ENCODE data around the gene SYTL3.
A peak's percentile ranks its signal among the peaks of the same experiment; 100 is the strongest.
"Not testable (repeated sequence)": the region's sequence is repeated elsewhere in the genome, so short reads cannot be mapped to it uniquely, and the experiment has no call there.

SYTL3 gene

DNA sequence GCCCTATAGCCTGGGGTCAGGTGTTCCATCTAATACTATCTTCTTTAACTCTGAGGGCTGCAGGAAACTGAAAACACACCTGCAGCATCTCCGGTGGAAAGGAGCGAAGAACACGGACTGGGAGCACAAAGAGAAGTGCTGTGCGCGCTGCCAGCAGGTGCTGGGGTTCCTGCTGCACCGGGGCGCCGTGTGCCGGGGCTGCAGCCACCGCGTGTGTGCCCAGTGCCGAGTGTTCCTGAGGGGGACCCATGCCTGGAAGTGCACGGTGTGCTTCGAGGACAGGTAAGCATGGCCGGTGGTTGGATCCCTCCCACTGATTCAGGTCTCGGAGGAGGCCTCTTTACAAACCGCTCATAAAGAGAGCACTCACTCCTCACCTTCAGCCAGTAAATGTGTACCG is 15.5 kb downstream of the SYTL3 start:
- peak; percentile 46 for DNase-seq

DNA sequence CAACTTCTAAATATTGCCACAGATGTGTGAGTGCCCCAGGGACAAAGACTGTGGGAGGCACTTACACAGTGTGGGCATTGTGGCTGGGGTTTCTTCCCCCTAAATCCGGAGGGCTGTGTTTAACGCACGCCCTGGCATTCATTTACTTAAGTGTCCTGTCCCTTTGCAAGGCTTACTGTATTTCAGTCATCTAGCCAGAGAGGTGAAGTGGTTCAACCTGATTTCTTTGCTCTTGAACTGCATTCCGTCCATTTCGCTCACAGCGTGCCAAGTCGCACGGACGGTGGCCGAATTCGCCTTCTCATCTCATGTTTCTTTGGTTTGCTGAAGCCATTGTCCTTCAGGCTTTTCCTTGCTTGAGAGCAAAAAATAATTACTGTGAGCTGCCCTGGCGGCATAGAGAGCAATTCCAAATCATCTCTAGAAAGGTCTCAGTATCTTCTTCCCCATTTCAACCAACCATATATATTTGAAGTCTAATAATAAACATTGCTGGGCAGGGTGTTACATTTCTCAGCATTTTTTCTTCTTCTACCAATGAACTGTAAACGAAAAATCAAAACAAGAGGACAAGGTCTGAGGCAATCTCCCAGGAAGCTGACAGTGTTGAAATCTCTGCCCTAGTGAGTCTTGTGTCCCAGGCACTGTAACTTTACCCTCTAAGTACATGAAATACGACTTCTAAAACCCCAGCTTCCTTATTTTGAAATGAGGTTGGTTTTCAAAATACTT is 16.9 kb downstream of the SYTL3 start:
- peak; percentile 33 for DNase-seq

GRCh38 chr6:158667360-158667981 is 17.6 kb downstream of the SYTL3 start:
- peak; percentile 35 for DNase-seq

DNA sequence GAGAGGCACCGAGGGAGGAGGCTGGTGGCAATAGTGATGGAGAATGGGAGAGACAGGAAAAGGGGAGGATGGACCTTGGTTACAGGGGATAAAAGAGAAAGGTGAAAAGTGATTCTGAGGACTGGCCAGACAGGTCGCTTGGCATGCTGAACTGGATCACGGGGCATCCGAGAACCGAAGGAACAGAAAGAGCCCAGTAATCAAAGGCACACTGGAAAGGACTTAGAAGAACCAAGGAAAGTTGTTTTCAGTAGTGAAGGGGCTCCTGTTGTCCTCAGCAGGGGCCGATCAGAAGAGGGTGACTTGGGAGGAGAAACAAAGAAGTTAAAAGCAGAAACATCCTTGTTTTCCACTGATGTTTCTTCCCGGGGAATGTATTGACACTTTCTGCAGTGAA is 18.9 kb downstream of the SYTL3 start:
- DNase-seq = peak; percentile 42

DNA sequence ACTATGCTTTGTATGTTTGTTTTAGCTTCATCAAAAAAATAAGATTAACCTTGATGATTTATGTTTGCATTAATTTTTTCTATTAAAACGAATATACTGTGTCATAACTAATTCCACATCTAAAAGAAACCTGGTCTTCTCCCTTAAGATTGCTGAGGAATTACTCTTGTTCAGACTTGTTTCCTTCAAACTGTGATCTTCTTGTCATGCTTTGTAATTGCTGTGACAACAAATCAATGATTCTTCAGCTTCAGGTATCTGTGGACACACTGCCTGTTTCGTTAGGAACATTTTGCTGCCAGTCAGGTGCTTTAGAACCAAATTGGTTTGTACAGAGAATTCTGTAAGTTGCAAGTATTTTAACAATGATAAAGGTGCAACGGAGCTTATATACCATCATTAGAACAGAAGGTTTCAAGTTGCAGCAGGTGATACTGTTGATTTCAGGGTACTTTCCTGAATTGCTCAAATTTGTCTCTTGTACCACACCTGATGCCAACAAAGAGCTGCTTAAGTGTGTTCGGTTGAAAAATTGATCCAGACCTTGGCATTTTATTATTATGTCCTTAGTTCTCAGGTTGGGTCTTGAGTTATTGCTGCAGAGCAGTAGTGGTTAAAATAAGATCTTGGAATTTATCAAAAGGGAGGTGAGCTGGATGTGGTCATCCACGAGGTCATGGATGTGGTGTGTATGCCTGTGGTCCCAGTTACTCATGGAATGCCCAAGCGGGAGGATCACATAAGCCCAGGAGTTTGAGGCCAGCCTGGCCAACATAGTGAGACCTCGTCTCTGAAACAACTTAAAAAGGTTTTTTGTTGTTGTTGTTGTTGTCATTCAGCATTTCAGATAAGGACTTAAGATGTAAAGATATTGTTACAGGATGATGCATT is 19.5 kb downstream of the SYTL3 start:
- DNase-seq = peak; percentile 46

- DNase-seq = not testable (repeated sequence)
Measured at GRCh38 chr6:158672119-158672518, 22.3 kb downstream of the SYTL3 start.

DNA sequence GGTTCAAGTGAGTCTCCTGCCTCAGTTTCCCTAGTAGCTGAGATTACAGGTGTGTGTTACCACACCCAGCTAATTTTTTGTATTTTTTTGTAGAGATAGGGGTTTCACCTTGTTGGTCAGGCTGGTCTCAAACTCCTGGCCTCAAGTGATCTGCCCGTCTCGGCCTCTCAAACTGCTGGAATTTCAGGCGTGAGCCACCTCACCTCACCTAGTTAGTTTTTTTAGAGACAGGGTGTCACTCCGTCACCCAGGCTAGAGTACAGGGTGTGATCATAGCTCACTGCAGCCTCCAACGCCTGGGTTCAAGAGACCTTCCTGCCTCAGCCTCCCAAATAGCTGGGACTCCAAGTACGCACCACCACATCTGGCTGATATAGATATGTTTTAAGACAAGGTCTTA is 22.9 kb downstream of the SYTL3 start:
- DNase-seq = peak; percentile 23

DNA sequence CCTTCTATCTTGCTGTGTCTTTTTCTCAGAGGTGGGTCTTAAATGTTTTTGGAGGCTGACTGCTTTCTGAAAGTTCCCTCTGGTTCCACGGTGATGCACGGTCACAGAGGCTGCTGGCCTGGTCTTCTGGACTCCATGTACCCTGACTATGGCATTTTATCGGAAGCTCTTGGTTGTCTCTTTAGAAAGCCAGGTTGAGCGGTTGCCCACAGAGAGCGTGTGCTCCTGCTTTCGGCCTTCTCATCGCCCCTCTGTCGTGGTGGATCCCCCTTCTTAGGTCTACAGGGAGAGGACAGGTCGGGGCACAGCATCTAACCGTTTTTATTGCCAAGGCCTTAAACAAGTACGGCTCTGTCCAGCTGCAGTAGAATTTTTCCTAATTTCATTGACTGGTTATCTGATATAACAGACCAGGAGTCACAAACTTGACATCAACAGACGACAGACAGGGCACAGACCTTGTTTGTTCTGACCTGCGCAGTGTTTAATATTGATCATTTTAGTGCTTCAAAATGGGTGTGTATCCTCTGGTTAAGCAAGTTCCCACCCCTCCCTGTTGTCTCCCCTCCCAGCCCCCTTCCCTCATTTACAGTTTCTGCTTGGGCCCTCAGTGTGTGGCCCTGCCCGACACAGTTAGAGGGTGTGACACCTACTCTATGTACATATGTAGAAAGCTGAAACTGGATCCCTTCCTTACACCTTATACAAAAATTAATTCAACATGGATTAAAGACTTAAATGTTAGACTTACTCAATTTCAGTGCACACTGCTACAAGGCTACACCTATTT is 24.7 kb downstream of the SYTL3 start:
- DNase-seq = peak; percentile 30

GRCh38 chr6:158677094-158677493 is 27.2 kb downstream of the SYTL3 start:
- not testable (repeated sequence) for DNase-seq

DNA sequence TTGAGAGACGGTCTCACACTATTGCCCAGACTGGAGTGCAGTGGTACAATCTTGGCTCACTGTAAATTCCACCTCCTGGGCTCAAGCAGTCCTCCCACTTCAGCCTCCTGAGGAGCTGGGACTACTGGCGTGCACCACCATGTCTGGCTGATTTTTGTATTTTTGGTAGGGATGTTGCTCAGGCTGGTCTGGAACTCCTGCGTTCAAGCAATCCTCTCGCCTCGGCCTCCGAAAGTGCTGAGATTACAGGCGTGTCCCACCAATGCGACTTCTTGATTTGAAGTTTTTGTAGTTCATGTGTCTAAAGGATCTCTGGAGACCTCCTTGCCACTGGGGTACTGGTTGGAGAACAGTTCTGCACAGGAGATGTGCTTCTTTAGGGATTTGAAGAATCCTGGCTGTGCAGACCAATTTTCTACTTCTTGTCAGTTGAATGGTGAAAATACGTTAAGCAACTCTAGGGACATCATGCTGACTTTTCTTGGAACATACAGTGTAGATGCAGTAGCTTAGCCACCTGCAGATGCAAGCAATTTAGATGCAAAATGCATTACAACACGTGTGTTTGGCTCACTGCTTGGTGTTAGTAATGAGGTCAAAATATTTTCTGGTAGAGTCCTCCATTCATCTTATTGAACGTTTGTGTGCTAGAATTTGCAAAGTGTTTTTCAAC is 28.2 kb downstream of the SYTL3 start:
- DNase-seq = peak; percentile 46

DNA sequence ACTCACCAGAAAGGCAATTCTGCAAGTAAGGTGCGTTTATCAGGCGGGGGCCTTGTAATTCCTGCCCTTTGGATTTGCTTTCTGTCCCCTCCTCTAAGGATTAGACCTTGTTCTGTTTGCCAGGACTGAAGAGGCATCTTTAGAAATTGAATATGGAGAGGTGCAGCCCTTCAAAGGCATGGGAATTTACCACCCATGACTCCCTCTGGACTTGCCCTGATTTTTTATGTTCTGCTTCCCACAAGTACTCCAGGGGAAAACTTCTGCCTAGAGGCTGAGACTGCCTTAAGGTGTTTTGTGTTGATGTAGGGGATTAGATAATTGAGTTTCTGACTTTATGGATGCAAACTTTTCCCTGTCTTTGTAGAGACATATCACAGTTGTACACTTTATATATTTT is 30.2 kb downstream of the SYTL3 start:
- peak; percentile 39 for DNase-seq

DNA sequence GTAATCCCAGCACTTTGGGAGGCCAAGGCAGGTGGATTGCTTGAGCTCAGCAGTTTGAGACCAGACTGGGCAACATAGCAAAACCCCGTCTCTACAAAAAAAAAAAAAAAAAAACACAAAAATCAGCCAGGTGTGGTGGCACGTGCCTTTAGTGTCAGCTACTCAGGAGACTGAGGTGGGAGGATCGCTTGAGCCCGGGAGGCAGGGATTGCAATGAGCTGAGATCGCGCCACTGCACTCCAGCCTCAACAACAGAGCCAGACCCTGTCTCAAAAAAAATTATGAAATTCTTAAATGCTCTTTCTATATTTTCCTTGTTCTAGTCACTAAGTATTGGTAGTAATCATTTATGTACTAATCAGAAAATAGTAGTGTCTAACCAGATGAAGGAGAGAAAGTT is 30.6 kb downstream of the SYTL3 start:
- DNase-seq = peak; percentile 30

DNA sequence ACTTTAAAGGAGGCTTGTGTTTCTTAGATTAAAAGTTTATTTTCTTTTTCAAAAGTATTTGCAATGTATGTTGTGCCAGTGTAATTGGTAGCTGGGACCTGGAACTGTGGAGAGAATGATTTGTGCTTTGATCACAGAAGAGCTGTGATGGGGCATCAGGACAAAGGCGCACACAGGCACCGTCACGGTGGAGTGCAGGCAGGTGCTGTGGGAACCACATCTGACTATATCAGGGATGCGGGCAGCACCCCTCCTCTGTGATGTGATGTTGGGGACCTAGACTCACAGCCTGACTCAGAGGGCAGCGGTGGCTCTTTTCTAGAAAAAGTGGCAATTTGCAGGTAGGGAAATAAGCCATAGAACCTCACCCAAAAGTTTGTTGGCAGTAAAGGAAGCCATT is 34.5 kb downstream of the SYTL3 start:
- peak; percentile 45 for DNase-seq

DNA sequence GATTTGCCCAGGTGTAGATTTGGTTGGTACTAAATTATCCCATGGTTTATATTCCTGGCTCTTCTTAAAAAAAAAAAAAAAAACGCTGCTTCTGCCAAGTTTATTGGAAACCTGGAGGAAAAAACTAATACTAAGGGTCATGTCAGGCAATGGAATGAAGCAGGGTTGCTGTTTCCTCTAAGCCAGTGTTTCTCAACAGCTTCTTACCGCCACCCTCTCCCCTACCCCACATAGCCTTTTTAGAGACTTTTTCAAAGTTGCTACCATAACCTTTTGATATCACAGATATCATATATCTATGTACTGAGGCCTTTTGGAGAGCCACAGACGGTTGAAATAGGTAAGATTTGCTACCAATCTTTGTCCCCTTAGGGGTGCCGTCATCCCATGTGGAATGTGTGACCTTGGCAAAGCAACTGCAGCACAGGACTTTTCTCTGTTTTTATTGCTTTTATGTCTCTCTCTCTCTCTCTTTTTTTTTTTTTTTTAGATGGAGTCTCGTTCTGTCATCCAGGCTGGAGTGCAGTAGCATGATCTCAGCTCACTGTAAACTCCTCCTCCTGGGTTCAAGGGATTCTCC is 35.0 kb downstream of the SYTL3 start:
- peak; percentile 30 for DNase-seq

GRCh38 chr6:158686311-158686710 is 36.5 kb downstream of the SYTL3 start:
- peak; percentile 35 for DNase-seq

- DNase-seq = peak; percentile 53
Measured at GRCh38 chr6:158686791-158687381, 37.0 kb downstream of the SYTL3 start.

DNA sequence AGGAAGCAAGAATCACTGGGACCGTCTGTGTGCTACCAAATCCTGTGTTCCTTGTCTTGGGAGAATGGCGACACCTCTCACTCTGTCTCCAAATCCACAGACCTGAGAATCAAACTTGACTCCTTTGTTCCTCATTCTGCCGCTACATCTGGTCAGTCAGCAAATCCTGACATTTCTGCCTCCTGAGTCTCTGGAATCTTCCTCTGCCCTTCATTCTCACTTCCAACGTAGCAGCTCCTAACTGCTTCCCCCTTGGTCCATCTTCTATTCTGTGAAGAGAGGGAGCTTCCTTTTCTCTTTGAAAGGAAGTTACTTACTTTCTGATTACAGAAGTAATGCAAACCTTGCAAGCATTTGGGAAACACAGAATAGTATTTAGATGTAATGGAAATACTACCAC is 37.7 kb downstream of the SYTL3 start:
- DNase-seq = no peak

DNA sequence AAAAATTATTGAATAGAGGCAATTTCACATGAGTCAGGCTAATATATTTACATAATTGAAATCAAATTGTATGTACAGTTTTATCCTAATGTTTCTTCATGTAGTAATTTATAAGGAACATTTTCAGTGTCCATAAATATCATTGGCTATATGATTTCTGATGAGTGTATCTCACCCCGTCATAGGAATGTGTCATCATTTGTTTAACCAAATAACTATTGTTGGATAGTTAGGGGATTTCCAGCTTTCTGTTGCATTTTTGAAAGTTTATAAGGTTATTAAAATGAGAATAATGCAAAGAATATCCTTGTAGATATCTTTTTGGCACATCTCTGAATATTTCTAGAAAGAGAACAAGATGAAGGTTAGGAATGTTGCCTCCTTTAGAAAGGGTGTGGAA is 39.0 kb downstream of the SYTL3 start:
- no peak for DNase-seq

DNA sequence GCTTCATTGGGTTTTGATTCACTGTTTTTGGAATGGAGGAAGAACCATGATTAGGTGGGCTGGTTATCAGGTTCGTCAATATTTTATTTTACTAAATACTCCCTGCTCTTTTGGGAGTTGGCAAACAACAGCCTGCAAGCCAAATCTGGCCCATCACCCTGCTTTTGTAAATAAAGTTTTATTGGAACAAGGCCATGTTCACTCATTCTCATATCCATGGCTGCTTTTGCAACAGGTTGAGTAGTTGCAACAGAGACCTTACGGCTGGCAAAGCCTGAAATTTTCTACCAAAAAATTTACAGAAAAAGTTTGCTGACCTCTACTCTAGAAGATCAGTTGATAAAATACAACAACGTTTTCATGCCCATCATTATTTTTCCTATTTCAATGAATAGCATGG is 45.1 kb downstream of the SYTL3 start:
- DNase-seq = no peak

- no peak for DNase-seq
Measured at GRCh38 chr6:158697811-158698210, 48.0 kb downstream of the SYTL3 start.

- peak; percentile 54 for DNase-seq
Measured at GRCh38 chr6:158698931-158699330, 49.1 kb downstream of the SYTL3 start.

Measured in activated CD8-positive, alpha-beta memory T cell treated with anti-CD3 and anti-CD28 coated beads, Interleukin-2, amount 50 U/mL, for 48 hours (primary cell).